ENCODE data around the gene LY6G6D.

LY6G6D gene

DNA sequence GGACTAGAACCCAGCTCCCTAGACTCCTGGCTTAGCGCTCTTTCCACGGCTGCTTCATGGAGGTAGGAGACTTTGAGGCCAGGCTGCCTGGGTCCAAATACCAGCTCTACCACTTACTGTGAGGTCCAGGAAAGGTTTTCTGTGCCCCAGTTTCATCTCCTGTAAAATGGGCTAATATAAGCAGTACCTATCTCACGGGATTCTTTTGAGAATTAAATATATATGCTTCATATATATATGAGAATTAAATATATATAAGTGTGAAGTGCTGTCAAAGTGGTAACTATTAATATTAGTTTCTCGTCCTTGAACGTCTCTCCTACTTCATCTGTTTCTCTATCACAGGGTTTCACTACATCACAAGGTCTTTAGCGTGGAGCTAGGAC lies 24.1 kb upstream of the LY6G6D start:
- H3K4me3 ChIP-seq (ENCODE audit: low read depth, low read length) = no peak overlapping the region
- TF ChIP-seq MYC (IDR thresholded peaks at IDR 0.05; ENCODE audit: low read depth, low read length) (no peak), POLR2A (IDR thresholded peaks at IDR 0.05; ENCODE audit: extremely low read depth, insufficient read length) (no peak)
- TF ChIP-seq, protein P1, sequence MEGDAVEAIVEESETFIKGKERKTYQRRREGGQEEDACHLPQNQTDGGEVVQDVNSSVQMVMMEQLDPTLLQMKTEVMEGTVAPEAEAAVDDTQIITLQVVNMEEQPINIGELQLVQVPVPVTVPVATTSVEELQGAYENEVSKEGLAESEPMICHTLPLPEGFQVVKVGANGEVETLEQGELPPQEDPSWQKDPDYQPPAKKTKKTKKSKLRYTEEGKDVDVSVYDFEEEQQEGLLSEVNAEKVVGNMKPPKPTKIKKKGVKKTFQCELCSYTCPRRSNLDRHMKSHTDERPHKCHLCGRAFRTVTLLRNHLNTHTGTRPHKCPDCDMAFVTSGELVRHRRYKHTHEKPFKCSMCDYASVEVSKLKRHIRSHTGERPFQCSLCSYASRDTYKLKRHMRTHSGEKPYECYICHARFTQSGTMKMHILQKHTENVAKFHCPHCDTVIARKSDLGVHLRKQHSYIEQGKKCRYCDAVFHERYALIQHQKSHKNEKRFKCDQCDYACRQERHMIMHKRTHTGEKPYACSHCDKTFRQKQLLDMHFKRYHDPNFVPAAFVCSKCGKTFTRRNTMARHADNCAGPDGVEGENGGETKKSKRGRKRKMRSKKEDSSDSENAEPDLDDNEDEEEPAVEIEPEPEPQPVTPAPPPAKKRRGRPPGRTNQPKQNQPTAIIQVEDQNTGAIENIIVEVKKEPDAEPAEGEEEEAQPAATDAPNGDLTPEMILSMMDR (IDR thresholded peaks at IDR 0.05; ENCODE audit: low read depth, low read length) = no peak
- TF ChIP-seq, protein P2, sequence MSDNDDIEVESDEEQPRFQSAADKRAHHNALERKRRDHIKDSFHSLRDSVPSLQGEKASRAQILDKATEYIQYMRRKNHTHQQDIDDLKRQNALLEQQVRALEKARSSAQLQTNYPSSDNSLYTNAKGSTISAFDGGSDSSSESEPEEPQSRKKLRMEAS (IDR thresholded peaks at IDR 0.05; ENCODE audit: low read depth, low read length) = no peak
- DNase-seq (ENCODE audit: low read depth) = no peak

GRCh38 chr6:31691564-31692108 lies 23.5 kb upstream of the LY6G6D start:
- no peak for DNase-seq (ENCODE audit: low read depth)
- TF ChIP-seq MYC (IDR thresholded peaks at IDR 0.05; ENCODE audit: low read depth, low read length) = no peak
- TF ChIP-seq, protein P1 (IDR thresholded peaks at IDR 0.05; ENCODE audit: low read depth, low read length) = no peak
- TF ChIP-seq, protein P2 (IDR thresholded peaks at IDR 0.05; ENCODE audit: low read depth, low read length) = no peak
- H3K4me3 ChIP-seq (ENCODE audit: low read depth, low read length) = no peak overlapping the region

DNA sequence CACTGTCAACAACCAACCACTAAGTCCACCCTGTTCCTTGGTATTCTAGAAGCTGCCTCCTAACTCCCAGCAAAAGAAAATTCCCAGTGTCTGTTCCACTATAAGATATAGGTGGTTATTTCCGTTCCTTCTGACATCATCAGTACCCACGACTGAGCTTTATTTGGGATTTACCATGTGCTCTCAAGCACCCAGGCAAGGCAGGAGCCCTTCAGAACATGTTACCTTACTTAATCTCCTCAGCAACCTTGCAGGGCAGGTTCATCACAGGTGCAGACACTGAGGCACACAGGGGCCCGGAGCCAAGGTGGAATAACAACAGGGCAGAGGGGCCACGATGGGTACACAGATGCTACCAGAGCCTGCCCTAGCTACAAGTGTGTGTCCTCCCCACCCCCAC lies 22.8 kb upstream of the LY6G6D start:
- no peak for TF ChIP-seq POLR2A (IDR thresholded peaks at IDR 0.05; ENCODE audit: extremely low read depth, insufficient read length)
- TF ChIP-seq, protein P1 (IDR thresholded peaks at IDR 0.05; ENCODE audit: low read depth, low read length) = no peak
- TF ChIP-seq, protein P2 (IDR thresholded peaks at IDR 0.05; ENCODE audit: low read depth, low read length) = no peak
- TF ChIP-seq MYC (IDR thresholded peaks at IDR 0.05; ENCODE audit: low read depth, low read length) = no peak
- no peak overlapping the region for H3K4me3 ChIP-seq (ENCODE audit: low read depth, low read length)

DNA sequence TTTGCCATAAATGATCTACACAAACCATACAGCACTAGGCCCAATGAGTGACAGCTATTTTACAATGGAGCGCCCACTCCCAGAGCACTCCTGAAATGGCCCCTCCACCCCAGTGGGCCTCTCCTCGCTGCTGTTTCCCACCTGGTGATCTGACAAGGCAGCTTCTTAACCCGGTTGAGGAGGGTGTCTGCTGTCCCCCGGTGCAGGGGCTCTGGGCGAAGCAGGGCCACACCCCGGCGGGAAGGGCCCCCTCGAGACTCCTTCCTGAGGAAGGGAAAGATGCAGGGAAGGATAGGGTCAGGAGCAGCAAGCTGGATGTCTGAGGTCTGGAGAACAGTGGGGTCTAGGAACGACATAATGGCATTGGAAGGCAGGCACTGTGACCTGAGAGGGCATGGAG lies 22.3 kb upstream of the LY6G6D start:
- no peak overlapping the region for H3K4me3 ChIP-seq (ENCODE audit: low read depth, low read length)
- DNase-seq (ENCODE audit: low read depth) = no peak
- TF ChIP-seq, protein P2 (IDR thresholded peaks at IDR 0.05; ENCODE audit: low read depth, low read length) = no peak
- no peak for TF ChIP-seq MYC (IDR thresholded peaks at IDR 0.05; ENCODE audit: low read depth, low read length)
- TF ChIP-seq POLR2A (IDR thresholded peaks at IDR 0.05; ENCODE audit: extremely low read depth, insufficient read length) = no peak
- TF ChIP-seq, protein P1 (IDR thresholded peaks at IDR 0.05; ENCODE audit: low read depth, low read length) = no peak

More for the DNA sequence above, 22.8 kb upstream of the LY6G6D start:
- DNase-seq (ENCODE audit: low read depth) = no peak

- TF ChIP-seq, protein P1 (IDR thresholded peaks at IDR 0.05; ENCODE audit: low read depth, low read length) = no peak
- TF ChIP-seq POLR2A (IDR thresholded peaks at IDR 0.05; ENCODE audit: extremely low read depth, insufficient read length) = no peak
- TF ChIP-seq MYC (IDR thresholded peaks at IDR 0.05; ENCODE audit: low read depth, low read length) = no peak
- TF ChIP-seq, protein P2 (IDR thresholded peaks at IDR 0.05; ENCODE audit: low read depth, low read length) = no peak
- no peak for DNase-seq (ENCODE audit: low read depth)
These were observed 21.6 kb upstream of the LY6G6D start for GRCh38 chr6:31693535-31693934.

More at GRCh38 chr6:31693535-31693934, 21.6 kb upstream of the LY6G6D start:
- H3K4me3 ChIP-seq (ENCODE audit: low read depth, low read length) = no peak overlapping the region
